Pancreas (tissue), 10 donors: ENCODE results near the gene KLHDC7B. TPM values are rescaled to one million over a fixed set of nuclear protein-coding genes. Genes with fewer than 3 reads are reported as not detected.

Experiments
- ATAC-seq, 4 donors: fragments of 200-7000 bp; cut with Tn5 transposase; one replicate each; pipeline versions ENCODE4 v1.8.0 to v1.9.1; 2020; ENCODE audit warnings: mild to moderate bottlenecking in 4 of 4, moderate library complexity in 4 of 4
- DNase-seq, 6 donors: peaks; one replicate each; pipeline ENCODE4 v3.0.0-alpha.2; 2020
- FAIRE-seq: peaks from 2 replicates; lab custom pipeline; 2012; peaks lifted over from hg19 to GRCh38; lab: Jason Lieb, UNC
- H3K27ac ChIP-seq, 4 donors: fragments of 200-600 bp; sonication (generic); 1 replicate in 3 of 4; 2 replicates in 1 of 4; pipeline versions ENCODE4 v1.5.0 to v1.8.0; 2020
- H3K27me3 ChIP-seq, 4 donors: fragments of 200-600 bp; one replicate each; pipeline ENCODE4 v1.8.0; 2021
- H3K36me3 ChIP-seq, 3 donors: fragments of 200-600 bp; sonication (generic) in 1 of 3; one replicate each; pipeline versions ENCODE4 v1.5.0 to v1.8.0; 2020 to 2021
- H3K4me1 ChIP-seq, 3 donors: fragments of 200-600 bp; one replicate each; pipeline ENCODE4 v1.8.0; 2021
- H3K4me3 ChIP-seq, 4 donors: fragments of 200-600 bp; sonication (generic) in 2 of 4; one replicate each; pipeline versions ENCODE4 v1.5.0 to v1.8.0; 2020 to 2021
- H3K9me3 ChIP-seq, 4 donors: fragments of 200-600 bp; one replicate each; pipeline ENCODE4 v1.8.0; 2021
- WGBS, 2 donors: extraction: QIAGEN DNeasy Blood & Tissue Kit; methylation state at CpG; one replicate each; pipeline ENCODE4 v1.1.7; 2013; 5-methylcytosine and 5-hydroxymethylcytosine counted together
- intact Hi-C, 3 donors: fragments of 100-400 bp; cut with DNase I; formaldehyde crosslinking; loops; one replicate each; pipeline versions ENCODE4 v1.11.1 to v1.14.2; 2022
- polyA plus RNA-seq, 2 donors: library from polyadenylated mRNA; stranded (reverse); fragments of 200-250 nt; gene quantifications; one replicate each; pipeline ENCODE4 v1.2.3, GENCODE V29; 2013
- total RNA-seq, 6 donors: library from RNA; stranded (reverse); fragmentation: NEBNext Ultra II Directional in 4 of 6; extraction: Animal tissue kit (Norgen Biotek cat#: 25700) in 4 of 6; gene quantifications; one replicate each; pipeline versions ENCODE4 v1.2.1 to v1.2.4, GENCODE V29; 2021 to 2023
- TF ChIP-seq, protein P1 (sequence below), 4 donors: fragments of 200-600 bp; sonication (generic) in 3 of 4; IDR thresholded peaks; one replicate each; pipeline versions ENCODE4 v1.5.0 to v1.8.0; 2021; ENCODE audit warnings: antibody characterized with exemption in 4 of 4
- donor health status: healthy with polysubstance abuse.
- donor health status: DM: no; HTN: no; CAD: no; lungs with moderate emphysema.
- donor health status: DM: no; HTN: no; CAD: no.
- donor health status: control.
- donor health status: control.
- donor health status: Bipolar disorder and iron deficiency.
- donor health status: DM: yes; HTN: yes; CAD: no.
- donor health status: DM: no; HTN: no; CAD: no.
- donor health status: DM: no; HTN: no; CAD: no.
- donor health status: DM: yes; HTN: yes; CAD: no.

Gene KLHDC7B
- total and polyA plus RNA-seq, 8 donors = 0.03 to 2.1 (median 0.15) TPM; not detected in 1

DNA sequence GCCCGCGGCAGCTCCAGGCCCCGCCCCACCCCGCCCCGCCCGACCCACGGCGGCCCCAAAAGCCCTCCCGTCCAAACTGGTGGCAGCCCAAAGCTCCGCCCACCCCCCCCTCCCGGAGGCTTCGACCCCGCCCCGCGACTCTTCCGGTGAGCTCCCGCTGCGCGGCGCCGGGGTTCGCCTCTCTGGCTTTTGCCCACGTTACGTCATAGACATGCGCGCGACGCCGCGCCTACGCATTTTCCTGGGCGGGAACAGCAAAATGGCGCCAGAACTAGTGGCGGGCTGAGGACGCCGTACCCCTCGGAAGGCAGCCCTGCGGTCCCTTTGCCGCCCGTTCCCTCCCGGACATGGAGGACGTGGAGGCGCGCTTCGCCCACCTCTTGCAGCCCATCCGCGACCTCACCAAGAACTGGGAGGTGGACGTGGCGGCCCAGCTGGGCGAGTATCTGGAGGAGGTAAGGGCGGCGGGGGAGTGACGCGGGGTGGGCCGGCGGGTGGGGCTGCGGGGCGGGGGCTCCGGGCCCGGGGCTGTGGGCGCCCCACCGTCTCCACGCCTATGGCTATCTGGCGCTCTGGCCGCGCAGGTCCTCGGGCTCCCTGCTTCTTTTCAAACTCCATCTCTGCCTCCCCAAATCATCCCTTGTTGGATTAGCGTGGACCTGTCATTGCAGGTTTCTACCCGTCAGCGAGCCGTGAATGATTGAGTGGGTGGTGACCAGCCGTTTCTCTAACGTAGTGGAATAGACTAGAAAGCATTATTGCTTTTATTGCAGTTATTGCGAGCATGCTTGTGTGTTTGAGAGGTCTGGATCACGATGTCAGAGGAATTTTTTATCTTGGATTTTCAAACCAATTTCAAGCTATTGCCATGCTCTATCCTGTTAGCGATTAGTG is 37.5 kb upstream of the KLHDC7B start, which contains the start of gene NCAPH2:
Gene NCAPH2, plus strand, starts transcription at position 234 of the 894 bp plus-strand sequence. Its CDS starts 114 bp downstream, at position 348.
- FAIRE-seq = no peak
- 1% methylated on average over 67 to 76 of the region's 76 CpGs for WGBS, 2 donors
- Histone ChIP-seq H3K27ac (peak within 1 kb of the TSS; percentile 75 to 94 (median 85)), H3K27me3 (no peaks in the 10 kb centered on the region), H3K4me1 (peaks cover 0 to 13% (median 0%) of the 10 kb centered on the region in 3 donors), H3K9me3 (no peaks in the 10 kb centered on the region), H3K4me3 (peak within 1 kb of the TSS; percentile 68 to 90 (median 83)), H3K36me3 (peaks cover 0 to 6% (median 0%) of the 10 kb centered on the region in 3 donors)
- peak; percentile 46 to 80 (median 68) for ATAC-seq
- DNase-seq = peak; percentile 95 to 99 (median 98)
- TF ChIP-seq, protein P1, sequence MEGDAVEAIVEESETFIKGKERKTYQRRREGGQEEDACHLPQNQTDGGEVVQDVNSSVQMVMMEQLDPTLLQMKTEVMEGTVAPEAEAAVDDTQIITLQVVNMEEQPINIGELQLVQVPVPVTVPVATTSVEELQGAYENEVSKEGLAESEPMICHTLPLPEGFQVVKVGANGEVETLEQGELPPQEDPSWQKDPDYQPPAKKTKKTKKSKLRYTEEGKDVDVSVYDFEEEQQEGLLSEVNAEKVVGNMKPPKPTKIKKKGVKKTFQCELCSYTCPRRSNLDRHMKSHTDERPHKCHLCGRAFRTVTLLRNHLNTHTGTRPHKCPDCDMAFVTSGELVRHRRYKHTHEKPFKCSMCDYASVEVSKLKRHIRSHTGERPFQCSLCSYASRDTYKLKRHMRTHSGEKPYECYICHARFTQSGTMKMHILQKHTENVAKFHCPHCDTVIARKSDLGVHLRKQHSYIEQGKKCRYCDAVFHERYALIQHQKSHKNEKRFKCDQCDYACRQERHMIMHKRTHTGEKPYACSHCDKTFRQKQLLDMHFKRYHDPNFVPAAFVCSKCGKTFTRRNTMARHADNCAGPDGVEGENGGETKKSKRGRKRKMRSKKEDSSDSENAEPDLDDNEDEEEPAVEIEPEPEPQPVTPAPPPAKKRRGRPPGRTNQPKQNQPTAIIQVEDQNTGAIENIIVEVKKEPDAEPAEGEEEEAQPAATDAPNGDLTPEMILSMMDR (IDR thresholded peaks at IDR 0.05) = no peak
- intact Hi-C loops = loop anchor here in 2 of 3 donors (5.0 to 10.0 kb wide), 2 partner anchors 261 to 263 kb away; partner anchors contain the start of gene TUBGCP6 (in 2 of the 2)

GRCh38 chr22:50508897-50509296 is 36.8 kb upstream of the KLHDC7B start:
- ATAC-seq = no peak
- H3K27ac ChIP-seq = peak overlapping the region in 2 of 4 donors; percentile 68 to 85
- no peak for FAIRE-seq
- H3K27me3 ChIP-seq = no peaks in the 10 kb centered on the region
- 10 to 11% methylated on average over 3 of the region's 3 CpGs for WGBS, 2 donors
- peaks cover 0 to 13% (median 0%) of the 10 kb centered on the region in 3 donors for H3K4me1 ChIP-seq
- TF ChIP-seq, protein P1 (IDR thresholded peaks at IDR 0.05) = no peak
- DNase-seq = peak in 1 of 6 donors; percentile 2
- H3K36me3 ChIP-seq = peaks cover 0 to 4% (median 0%) of the 10 kb centered on the region in 3 donors
- no peaks in the 10 kb centered on the region for H3K9me3 ChIP-seq
- intact Hi-C loops = loop anchor here in 2 of 3 donors (5.0 to 10.0 kb wide), 2 partner anchors 262 to 264 kb away; partner anchors contain the start of gene TUBGCP6 (in 2 of the 2)
- peak overlapping the region in 3 of 4 donors; percentile 57 to 84 (median 63) for H3K4me3 ChIP-seq

- Histone ChIP-seq H3K36me3 (peaks cover 0 to 12% (median 0%) of the 10 kb centered on the region in 3 donors), H3K9me3 (no peaks in the 10 kb centered on the region), H3K4me1 (peaks cover 0 to 8% (median 0%) of the 10 kb centered on the region in 3 donors), H3K4me3 (no peak overlapping the region), H3K27me3 (no peaks in the 10 kb centered on the region), H3K27ac (no peak overlapping the region)
- TF ChIP-seq, protein P1 (IDR thresholded peaks at IDR 0.05) = no peak
- 92 to 93% methylated on average over 15 of the region's 15 CpGs for WGBS, 2 donors
- intact Hi-C loops = no loop called here
- ATAC-seq (no peak), FAIRE-seq (no peak), DNase-seq (no peak)
Observed at GRCh38 chr22:50513175-50513574, 32.5 kb upstream of the KLHDC7B start.

GRCh38 chr22:50516068-50516467 is 29.6 kb upstream of the KLHDC7B start:
- Histone ChIP-seq H3K27me3 (no peaks in the 10 kb centered on the region), H3K36me3 (peaks cover 0 to 31% (median 8%) of the 10 kb centered on the region in 3 donors), H3K9me3 (no peaks in the 10 kb centered on the region), H3K4me3 (no peak overlapping the region), H3K4me1 (no peaks in the 10 kb centered on the region), H3K27ac (no peak overlapping the region)
- DNase-seq (no peak), ATAC-seq (no peak), FAIRE-seq (no peak)
- WGBS, 2 donors = 90 to 93% methylated on average over 8 of the region's 8 CpGs
- intact Hi-C loops = no loop called here
- TF ChIP-seq, protein P1 (IDR thresholded peaks at IDR 0.05) = no peak
